ENCODE results near the gene TIMM17B. TPM values are rescaled to one million over a fixed set of nuclear protein-coding genes. Genes with fewer than 3 reads are reported as not detected.

TIMM17B gene
- polyA plus RNA-seq, 2 of the 4 experiments (the other 2 are of a cell fraction), result 68.9 to 76.9 TPM

- TF ChIP-seq USF2 (IDR thresholded peaks at IDR 0.05) (peak; percentile 84), SREBF2 (IDR thresholded peaks at IDR 0.05) (no peak), ZSCAN20 (CRISPR knock-in tag; IDR thresholded peaks at IDR 0.05) (no peak), TFCP2L1 (CRISPR knock-in tag; IDR thresholded peaks at IDR 0.05) (no peak), CEBPB (IDR thresholded peaks at IDR 0.05) (no peak), SMC3 (IDR thresholded peaks at IDR 0.05) (no peak)
- TF ChIP-seq, protein P1, sequence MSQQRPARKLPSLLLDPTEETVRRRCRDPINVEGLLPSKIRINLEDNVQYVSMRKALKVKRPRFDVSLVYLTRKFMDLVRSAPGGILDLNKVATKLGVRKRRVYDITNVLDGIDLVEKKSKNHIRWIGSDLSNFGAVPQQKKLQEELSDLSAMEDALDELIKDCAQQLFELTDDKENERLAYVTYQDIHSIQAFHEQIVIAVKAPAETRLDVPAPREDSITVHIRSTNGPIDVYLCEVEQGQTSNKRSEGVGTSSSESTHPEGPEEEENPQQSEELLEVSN (IDR thresholded peaks at IDR 0.05; ENCODE audit: borderline replicate concordance, low read depth), result no peak
- TF ChIP-seq, protein P2, sequence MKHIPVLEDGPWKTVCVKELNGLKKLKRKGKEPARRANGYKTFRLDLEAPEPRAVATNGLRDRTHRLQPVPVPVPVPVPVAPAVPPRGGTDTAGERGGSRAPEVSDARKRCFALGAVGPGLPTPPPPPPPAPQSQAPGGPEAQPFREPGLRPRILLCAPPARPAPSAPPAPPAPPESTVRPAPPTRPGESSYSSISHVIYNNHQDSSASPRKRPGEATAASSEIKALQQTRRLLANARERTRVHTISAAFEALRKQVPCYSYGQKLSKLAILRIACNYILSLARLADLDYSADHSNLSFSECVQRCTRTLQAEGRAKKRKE (CRISPR knock-in tag; IDR thresholded peaks at IDR 0.05; ENCODE audit: low read depth), result no peak
These were observed 21.2 kb upstream of the TIMM17B start, which contains the start of gene PIM2 (continued) for GRCh38 chrX:48918643-48919340.

DNA sequence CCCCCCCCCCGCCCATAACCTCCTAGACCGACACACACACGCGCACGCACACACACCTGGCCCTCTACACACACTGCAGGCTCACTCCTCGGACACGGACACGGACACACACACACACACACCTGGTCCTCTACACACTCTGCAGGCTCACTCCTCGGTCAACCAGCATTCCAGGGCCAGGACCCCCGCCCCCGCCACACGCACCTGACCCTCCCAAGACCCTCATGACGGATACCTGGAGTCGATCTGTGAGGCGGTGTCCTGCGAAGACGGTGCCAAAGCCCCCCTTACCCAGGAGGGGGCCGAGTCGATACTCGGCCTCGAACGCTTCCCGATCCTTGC, 20.7 kb upstream of the TIMM17B start:
- Histone ChIP-seq H3K9me3 (no peaks in the 10 kb centered on the region), H3K4me2 (peak overlapping the region; percentile 99), H3K4me1 (peaks cover 13% of the 10 kb centered on the region), H3K4me3 (peak overlapping the region; percentile 87), H3K27ac (peak overlapping the region; percentile 92 to 95)
- DNase-seq (ENCODE audit: low read depth in 1 of 2, low spot score in 1 of 2), result no peak
- WGBS (ENCODE audit: missing lambda C conversion rate), result no CpG with 5 or more reads among the region's 23 CpGs
- TF ChIP-seq TP53 (CRISPR knock-in tag; IDR thresholded peaks at IDR 0.05) (no peak), SMC3 (IDR thresholded peaks at IDR 0.05) (no peak), CEBPB (IDR thresholded peaks at IDR 0.05) (no peak), RAD21 (conservative IDR thresholded peaks at IDR 0.05 in 1 of 2, IDR thresholded peaks at IDR 0.05 in 1 of 2) (no peak), ZC3H11A (IDR thresholded peaks at IDR 0.05) (no peak), EHMT2 (IDR thresholded peaks at IDR 0.05; ENCODE audit: low read depth) (no peak), TFCP2L1 (CRISPR knock-in tag; IDR thresholded peaks at IDR 0.05) (no peak), HMGXB4 (CRISPR knock-in tag; IDR thresholded peaks at IDR 0.05; ENCODE audit: borderline replicate concordance) (no peak), NR3C1 (IDR thresholded peaks at IDR 0.05) (no peak), KDM1A (IDR thresholded peaks at IDR 0.05; ENCODE audit: low read depth) (no peak), HOXB13 (CRISPR knock-in tag; IDR thresholded peaks at IDR 0.05; ENCODE audit: low read depth) (no peak), EP300 (IDR thresholded peaks at IDR 0.05) (no peak), MAFK (IDR thresholded peaks at IDR 0.05; ENCODE audit: partially characterized antibody) (no peak), NPAS2 (CRISPR knock-in tag; IDR thresholded peaks at IDR 0.05; ENCODE audit: borderline replicate concordance) (no peak), FOXS1 (CRISPR knock-in tag; IDR thresholded peaks at IDR 0.05) (no peak), PHF8 (IDR thresholded peaks at IDR 0.05; ENCODE audit: borderline replicate concordance, low read depth) (no peak)
- TF ChIP-seq, protein P3, sequence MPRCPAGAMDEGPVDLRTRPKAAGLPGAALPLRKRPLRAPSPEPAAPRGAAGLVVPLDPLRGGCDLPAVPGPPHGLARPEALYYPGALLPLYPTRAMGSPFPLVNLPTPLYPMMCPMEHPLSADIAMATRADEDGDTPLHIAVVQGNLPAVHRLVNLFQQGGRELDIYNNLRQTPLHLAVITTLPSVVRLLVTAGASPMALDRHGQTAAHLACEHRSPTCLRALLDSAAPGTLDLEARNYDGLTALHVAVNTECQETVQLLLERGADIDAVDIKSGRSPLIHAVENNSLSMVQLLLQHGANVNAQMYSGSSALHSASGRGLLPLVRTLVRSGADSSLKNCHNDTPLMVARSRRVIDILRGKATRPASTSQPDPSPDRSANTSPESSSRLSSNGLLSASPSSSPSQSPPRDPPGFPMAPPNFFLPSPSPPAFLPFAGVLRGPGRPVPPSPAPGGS (IDR thresholded peaks at IDR 0.05), result no peak
- TF ChIP-seq, protein P4, sequence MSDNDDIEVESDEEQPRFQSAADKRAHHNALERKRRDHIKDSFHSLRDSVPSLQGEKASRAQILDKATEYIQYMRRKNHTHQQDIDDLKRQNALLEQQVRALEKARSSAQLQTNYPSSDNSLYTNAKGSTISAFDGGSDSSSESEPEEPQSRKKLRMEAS (IDR thresholded peaks at IDR 0.05), result no peak
- TF ChIP-seq, protein P5, sequence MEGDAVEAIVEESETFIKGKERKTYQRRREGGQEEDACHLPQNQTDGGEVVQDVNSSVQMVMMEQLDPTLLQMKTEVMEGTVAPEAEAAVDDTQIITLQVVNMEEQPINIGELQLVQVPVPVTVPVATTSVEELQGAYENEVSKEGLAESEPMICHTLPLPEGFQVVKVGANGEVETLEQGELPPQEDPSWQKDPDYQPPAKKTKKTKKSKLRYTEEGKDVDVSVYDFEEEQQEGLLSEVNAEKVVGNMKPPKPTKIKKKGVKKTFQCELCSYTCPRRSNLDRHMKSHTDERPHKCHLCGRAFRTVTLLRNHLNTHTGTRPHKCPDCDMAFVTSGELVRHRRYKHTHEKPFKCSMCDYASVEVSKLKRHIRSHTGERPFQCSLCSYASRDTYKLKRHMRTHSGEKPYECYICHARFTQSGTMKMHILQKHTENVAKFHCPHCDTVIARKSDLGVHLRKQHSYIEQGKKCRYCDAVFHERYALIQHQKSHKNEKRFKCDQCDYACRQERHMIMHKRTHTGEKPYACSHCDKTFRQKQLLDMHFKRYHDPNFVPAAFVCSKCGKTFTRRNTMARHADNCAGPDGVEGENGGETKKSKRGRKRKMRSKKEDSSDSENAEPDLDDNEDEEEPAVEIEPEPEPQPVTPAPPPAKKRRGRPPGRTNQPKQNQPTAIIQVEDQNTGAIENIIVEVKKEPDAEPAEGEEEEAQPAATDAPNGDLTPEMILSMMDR (IDR thresholded peaks at IDR 0.05), result no peak
- TF ChIP-seq, protein P2 (CRISPR knock-in tag; IDR thresholded peaks at IDR 0.05; ENCODE audit: low read depth), result no peak
- ATAC-seq, result peak in 1 of 2 experiments; percentile 19; a peak in 5 of 6 replicates
- CTCF ChIA-PET, result no interaction called here
- no peak for FAIRE-seq
- POLR2A ChIA-PET, result no interaction called here

Measured in A549 (cell line).